Activated T-cell treated with anti-CD3 and anti-CD28 coated beads for 1 hour (primary cell): ENCODE results near the gene ABR.
"Not testable (repeated sequence)": the region's sequence is repeated elsewhere in the genome, so short reads cannot be mapped to it uniquely, and the experiment has no call there.

Experiments used
- DNase-seq: peaks from one replicate; pipeline ENCODE4 v3.0.0-alpha.2; 2020; ENCODE audit warnings: low read depth

Gene ABR

DNA sequence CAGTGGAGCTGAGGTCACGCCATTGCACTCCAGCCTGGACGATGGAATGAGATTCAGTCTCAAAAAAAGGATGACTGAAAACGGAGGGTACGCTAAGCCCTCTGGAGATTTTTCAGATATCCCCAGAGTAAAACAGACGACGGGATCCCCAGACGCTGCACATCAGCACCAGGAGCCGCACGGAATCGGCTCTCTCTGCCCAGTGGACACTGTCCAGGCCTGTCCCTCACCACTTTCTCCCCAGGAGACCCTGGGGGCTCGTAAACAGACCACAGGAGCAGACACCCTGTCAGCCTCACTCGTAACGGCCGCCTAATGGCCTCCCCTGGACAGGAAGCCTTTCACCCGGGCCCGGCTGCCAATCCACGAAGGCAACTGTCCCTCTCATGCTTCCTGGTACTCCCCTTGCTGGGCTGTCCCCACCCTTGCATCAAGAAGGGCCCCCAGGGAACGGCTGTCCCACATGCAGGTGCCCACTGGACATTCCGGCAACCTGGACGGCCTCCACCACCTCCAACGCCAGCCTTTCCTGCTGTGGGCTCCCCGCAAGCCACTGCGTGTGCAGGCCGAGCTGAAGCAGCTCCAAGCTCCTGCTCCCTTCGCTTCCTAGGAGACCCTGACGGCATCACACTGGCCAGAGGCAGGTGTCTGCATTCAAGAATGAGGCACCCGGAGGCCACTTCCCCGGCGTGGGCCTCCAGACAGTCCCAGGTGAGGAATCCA is 108.5 kb downstream of the ABR start:
- DNase-seq: no peak

DNA sequence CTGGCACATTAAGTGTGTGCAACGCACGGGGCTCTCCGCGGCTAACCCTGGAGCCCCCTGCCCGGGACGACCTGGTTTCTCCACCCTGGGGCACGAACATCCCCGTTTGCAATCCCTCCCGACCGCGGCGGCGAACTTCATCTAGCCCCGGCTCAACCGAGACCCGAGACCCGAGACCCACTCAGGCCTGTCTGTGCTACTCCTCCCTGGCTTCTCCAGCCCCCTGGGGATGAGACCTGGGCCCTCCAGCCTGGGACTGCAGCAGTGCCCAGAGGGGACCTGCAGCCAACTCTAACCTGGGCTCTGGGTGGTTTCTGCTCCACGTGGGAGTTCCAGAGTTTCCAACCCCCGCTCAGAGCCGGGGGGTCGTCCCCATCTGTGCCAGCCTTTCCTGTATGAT is 109.4 kb downstream of the ABR start:
- DNase-seq: no peak

DNA sequence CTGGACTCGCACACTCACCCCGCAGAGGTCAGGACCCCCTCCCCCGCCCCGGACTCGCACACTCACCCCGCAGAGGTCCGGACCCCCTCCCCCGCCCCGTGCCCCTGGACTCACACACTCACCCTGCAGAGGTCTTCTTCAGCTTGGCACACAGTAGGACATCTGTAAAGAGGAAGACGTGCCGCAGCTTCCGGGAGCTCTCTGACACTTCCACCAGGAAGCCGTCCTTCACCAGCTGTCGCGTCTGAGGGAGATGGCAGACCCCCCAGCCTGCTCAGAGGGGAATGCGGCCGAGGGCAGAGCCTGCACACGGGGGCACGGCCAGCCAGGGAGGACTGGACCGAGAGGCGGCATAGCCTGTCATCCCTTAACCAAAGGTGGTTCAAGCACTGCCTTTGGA is 109.9 kb downstream of the ABR start:
- DNase-seq: no peak

DNA sequence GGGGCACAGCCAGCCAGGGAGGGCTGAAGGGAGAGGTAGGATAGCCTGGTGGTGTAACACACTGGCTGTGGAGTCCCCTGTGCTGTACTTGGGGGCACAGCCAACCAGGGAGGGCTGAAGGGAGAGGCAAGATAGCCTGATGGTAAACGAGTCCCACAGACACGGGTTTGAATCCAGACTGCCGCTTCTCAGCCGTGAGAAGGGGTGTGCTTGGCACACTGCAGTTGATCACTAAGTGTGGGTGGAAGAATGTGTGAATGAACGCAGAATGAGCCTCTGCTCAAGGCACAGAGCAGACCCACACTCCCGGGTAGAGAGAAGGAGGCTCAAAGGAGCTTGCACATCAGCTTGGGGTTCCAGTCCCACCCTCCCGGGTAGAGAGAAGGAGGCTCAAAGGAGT is 111.4 kb downstream of the ABR start:
- DNase-seq: no peak

DNA sequence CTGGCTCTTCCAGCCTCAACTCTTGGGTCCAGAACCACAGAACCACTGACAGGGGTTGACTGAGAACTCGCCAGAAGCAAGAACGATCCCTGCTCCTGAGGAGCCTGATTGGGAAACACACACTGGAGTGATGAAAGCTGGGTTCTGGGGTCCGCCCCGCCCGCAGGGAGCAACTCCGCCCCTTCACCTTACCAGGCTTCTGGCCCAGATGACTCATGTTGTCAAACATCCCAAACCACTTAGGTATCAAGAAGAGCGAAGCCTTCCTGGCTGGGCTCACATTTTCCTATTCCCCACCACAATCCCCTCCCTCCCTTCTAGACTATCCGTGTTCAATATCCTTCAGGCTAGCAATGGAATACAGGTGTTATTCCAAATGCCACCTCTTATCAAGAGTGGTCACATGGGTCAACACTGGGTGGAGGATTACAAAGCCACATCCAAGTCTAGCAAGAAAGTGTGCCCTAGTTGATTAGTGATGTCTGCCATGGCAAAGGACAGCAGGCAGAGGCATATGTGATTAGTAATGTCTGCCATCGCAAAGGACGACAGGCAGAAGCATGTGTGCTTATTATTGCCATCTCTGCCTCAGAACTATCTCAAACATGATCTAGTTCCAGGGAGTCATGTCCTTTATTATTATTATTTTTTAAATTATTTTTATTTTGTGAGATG is 112.4 kb downstream of the ABR start:
- DNase-seq: no peak

DNA sequence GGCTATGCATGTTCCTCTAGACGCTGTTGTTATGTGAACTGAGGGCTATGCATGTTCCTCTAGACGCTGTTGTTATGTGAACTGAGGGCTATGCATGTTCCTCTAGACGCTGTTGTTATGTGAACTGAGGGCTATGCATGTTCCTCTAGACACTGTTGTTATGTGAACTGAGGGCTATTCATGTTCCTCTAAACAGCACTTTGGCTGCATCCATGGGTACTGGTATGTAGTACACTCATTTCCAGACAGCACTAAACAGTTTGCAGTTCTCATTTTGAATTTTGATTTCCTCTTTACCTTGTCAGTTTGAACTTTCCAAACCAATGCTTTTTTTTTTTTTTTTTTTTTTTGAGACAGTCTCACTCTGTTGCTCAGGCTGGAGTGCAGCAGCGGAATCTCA is 114.4 kb downstream of the ABR start:
- DNase-seq: not testable (repeated sequence)

DNA sequence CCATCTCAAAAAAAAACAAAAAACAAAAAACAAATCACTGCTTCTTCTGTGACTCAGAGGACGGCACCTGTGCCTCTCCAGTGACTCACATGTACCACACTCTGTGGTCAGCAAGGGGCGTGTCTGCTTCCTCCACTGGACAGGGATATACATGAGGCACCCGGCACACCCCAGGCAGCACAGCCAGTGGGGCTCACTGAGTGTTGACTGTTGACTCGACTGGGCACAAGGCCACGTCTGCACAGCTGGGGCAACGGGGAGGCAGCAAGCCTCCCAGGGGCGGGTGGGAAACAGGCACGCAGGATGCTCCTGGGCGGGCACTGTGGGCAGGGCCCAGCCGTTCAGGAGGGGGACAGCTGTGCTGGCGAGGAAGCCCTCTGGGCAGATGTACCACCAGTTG is 118.8 kb downstream of the ABR start:
- DNase-seq: no peak

DNA sequence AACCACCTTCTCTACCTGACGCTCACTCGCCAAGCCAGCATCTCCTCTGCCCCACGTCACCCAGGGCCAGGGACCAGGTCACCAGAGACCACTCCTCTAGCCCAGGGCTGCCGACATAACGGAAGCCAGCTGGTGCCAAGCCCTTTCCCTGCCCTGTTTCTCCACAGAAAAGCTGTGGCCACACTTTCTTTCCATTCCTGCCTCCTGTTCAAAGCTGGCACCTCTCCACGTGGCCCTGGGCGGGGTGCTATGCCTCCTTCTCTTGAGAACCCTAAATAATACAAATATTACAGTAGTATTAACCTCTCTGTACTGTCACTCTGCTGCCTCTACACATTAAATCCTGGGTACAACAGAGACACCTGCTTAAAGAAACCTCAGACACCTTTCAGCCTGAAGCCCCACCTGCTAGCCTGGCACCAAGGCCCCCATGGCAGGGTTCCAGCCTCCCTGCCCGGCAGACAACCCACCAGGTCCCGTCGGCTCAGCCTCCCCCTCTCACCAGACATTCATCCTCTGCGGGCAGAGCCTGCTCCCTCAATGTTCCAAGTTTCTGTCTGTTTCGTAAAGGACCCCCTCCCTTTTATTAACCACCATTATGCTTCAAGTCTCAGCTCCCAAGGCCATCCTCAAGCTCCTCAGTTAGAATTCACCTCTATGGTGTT is 120.5 kb downstream of the ABR start:
- no peak for DNase-seq

DNA sequence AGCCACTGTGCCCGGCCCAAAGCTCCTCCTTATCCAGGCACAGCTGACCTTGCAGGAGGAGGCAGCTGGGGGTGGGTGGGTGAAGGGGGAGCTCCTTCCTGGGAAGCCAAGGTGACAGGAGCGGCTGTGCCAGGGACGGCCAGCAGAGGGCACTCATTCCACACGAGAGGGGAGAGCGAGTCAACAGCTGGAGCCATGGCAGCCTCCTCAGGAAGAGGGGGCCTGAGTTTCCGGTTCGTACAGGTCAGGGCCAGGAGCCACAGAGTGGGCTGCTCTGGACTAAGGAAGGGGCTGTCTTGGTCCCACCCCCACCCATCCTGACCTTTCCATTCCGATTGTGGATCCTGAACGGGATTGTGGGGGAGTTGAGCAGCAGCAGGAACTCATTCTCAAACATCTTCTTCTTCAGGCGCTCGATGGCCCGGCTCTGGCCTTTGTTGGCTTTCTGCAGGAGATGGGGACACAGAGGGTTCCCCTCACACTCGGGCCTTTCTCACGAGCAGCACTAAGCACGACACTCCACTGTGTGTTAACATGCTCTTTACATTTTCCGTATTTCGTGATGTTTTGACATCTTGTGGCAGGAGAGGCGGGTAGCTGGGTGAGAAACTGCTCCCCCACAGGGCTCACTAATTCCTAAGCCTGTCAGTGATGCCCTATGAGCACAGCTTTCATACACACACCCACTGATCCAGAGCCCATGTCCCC is 121.2 kb downstream of the ABR start:
- DNase-seq: peak; percentile 34

DNA sequence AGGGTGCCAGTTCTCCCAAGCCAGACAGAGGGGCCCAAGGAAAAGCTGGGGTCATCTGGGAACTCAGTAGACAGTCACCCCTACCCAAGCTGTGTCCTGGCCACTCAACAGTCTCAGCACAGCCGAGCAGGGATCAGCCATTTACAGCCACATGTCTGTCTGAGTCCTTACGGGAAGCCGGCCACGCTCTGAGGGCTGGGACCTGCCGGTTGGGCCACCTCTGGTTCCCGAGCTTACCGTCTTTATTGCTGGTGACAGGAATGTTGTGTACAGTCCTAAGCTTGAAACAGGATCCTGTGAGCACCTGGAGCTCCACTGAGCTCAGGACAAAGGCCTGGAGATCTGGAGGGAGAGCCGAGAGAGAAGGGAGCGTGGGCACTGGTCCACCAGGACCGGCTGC is 123.0 kb downstream of the ABR start:
- no peak for DNase-seq

DNA sequence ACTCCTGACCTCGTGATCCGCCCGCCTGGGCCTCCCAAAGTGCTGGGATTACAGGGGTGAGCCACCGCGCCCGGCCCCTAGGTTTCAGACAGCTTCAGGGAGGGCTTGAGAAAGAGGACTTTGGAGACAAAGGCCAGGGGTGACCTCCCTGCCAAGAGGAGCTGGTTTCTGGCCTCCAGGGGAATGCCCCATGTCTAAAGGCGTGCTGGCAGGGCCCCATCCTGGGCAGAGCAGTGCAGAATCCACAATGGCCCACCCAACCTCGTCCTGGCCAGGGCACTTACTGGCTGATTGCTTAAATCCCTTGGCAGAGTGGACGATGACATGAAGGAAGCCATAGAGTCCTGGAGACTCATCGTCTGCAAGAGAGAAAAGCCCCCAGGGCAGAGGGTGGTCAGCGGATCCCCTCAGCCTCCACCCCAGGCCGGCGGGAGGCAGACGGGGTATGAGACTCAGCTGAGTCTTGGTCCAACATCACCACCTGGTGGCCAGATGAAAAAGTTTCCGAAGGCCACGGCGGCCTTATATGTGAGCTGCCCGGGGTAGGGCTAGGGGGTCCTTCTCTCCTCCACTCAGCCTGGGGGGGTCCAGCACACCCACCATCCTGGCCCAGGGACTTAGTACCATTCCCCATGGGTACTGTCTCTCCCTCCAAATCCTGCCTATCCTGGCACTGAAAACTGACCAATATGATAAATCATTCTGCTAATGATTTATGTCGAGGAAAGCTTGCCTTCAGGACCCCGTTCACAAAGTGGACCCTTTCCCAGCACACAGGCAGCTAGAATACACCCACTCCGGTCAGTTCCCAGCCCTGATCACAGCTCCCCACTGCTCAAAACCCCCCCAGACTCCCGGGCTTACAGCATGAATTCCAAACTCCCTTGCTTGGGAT is 123.8 kb downstream of the ABR start:
- peak; percentile 26 for DNase-seq

DNA sequence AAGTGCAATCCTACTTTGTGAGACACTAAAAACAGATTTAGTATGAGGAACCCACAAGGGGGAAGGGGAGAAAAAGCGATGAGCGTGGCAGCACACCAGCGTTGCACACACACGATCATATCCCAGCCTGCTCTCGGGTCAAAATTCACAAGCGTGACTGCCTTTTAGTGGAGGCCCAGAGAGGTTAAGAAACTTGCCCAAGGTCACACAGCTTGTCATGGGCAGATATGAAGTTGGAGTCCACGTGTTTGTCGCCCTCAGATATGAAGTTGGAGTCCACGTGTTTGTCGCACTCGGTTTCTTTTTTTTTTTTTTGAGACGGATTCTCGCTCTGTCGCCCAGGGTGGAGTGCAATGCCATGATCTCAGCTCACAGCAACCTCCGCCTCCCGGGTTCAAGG is 124.5 kb downstream of the ABR start:
- no peak for DNase-seq

DNA sequence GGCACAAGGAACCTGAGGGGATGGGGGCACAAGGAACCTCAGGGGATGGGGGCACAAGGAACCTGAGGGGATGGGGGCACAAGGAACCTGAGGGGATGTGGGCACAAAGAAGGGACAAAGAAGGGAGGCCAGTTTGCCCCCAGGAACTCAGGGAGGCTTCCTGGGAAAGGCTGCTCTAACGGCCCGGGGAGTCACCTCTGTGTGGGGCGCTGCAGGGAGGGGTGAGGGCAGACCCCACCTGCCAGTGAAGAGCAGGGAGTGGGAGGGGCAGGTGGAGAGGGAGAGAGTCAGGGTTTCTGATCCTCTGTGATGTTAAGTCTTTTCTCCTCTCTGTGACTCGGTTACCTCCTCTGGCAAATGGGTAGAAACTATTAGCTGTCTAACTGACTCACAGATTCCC is 125.1 kb downstream of the ABR start:
- DNase-seq: no peak

DNA sequence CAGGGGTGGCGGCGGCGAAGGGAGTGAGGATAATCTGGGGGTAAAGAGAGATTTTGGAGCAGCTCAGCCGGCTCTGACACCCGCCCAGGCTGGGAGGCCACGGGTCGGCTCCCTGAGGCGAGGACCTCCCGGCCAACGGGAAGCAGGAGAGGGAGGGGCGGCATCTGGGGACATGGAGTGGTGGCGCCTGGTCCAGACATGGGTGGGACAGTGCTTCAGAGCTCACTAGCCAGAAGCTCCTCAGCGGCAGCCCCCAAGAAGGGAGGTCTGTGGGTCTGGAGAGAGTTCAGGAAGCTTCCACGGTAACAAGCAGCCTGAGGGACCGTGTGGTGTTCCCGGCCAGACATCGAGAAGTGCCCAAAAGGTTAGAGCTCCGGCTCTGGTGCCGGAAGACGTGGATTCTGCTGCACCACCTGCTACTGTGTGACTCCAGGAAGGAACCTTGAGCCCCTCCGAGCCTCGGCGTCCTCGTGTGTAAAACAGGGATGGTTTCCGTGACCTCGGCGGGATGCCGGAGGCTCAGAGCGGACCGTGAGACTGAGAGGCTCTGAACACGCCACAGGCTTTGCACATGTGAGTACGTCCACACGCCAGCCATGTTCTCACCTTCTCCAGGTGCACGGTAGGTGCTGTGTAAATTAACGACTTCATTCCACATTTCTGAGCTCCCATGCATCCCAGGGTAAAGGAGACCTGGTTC is 126.0 kb downstream of the ABR start:
- DNase-seq: no peak

DNA sequence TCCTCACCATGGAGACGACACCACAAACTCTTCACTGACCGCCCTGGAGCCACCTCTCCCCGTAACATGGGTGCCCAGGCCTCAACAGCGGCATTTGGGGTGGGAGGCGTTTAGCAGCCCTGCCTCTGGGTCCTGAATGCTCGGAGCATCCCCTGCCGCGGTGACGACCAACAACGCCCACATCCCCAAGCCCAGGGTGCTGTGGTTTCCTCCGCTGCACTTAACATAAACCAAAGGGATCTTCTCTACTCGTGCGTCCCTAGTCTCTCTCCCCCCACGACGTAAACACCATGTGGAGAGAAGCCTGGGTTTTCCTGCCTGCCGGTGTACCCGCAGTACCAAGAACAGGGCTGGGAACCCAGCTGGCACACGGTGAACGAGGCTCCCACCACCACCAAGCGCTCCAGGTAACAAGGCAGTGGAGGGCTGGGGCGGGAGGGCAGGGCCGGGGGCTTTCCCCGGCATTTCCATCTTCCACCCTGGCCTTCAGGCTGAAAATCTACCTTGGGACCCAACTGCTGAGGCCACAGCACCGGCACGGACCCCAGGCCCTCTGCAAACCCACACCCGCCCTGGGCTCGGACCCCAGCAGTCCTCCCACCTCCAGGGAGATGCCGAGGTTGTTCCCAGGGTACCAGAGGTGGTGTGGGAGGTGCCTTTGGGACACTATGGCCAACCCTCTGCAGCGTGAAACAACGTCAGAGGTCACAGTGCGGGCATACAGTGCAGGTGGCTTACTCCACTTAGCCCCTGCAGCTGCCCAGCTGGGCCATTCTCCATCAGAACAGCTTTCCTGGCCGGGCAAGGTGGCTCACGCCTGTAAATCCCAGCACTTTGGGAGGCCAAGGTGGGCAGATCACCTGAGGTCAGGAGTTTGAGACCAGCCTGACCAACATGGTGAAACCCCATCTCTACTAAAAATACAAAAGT is 128.5 kb downstream of the ABR start:
- DNase-seq: no peak

DNA sequence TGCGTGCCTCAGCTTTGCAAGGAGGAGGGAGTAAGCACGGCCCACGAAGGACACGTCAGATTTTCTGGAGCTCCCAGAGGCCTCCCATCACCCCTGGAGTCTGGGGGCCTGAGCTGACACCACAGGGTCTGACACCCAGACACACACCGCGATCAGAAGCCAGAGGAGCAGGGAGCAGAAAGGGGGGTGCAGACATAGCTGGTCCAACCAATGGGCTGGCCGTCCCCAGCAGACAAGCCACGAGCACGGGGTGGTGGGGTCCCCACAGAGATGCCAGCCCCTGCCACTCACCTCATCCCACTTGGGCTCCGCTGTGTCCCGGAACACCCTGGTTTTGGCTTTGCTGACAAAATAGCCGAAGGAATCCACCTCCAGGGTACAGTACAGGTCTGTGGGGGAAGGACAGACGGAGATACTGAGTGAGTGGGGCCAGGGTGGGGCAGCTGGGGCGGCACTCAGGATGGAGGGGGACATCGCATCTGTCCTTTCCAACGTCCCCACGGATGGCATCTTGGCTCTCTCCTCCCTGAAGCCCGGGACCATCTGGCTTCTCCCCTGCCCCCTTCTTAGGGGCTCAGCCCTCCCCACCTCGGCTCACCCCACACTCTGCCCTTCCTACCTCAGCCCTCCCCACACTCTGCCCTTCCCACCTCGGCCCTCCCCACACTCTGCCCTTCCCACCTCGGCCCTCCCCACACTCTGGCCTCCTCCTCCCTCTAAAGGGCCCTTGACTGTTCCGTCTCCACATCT is 129.4 kb downstream of the ABR start:
- no peak for DNase-seq

DNA sequence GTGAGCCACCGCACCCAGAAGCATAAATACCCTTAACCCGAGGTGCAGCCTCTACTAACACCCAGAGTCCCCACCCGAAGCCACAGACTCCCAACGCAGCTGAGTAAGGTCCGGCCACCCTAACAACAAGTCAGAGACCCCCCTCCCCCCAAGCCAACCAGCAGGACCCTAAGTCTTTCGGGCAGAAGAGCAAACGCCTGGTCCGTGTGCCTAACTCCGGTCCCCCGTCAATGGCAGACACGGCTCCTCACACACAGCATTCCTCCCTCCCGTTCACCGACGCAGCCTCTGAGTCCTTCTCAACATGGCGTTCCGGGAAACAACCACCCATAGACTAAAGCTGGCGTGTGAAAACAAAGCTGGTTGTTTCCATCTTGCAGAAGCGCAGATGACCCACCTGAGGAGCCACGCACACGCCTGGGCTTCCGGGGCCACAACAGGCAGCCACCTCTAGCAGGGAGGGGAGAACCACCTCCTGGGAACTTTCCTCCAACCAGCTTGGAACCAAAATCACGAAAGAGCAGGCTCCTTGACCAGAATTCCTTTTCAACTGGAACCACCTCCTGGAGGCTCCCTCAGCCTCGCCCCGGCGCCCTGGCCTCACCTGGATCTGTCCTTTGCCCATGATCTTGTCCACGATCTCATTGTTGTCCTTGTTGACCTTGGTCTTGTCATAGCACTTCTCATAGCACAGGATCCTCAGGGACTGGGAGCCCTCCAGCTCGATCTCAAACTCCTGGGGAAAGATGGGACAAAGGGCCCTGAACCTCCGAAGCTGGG is 130.1 kb downstream of the ABR start:
- DNase-seq: no peak

DNA sequence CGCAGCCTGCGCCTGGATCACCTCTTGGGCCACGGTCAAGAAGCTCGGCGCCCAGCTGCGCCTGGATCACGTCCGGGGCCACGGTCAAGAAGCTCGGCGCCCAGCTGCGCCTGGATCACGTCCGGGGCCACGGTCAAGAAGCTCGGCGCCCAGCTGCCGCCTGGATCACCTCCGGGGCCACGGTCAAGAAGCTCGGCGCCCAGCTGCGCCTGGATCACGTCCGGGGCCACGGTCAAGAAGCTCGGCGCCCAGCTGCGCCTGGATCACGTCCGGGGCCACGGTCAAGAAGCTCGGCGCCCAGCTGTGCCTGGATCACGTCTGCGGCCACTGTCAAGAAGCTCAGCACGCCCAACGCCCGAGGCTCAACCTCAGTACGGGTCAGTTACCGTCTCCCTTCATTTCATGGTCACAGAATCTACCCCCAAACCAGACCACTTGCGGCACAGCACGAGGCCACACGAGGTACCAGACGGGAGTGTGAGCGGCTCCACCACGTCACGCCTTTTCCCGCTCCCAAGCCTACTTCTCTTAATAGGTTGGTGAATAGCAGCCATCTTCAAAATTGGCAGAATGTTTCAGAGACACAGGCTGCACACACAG is 131.2 kb downstream of the ABR start:
- not testable (repeated sequence) for DNase-seq
